Measurements from ENCODE around the gene NDUFA3. TPM values are rescaled to one million over a fixed set of nuclear protein-coding genes. Genes with fewer than 3 reads are reported as not detected.

NDUFA3 gene
- total and polyA plus RNA-seq, 11 donors: 32.2 to 1,519 (median 299) TPM

DNA sequence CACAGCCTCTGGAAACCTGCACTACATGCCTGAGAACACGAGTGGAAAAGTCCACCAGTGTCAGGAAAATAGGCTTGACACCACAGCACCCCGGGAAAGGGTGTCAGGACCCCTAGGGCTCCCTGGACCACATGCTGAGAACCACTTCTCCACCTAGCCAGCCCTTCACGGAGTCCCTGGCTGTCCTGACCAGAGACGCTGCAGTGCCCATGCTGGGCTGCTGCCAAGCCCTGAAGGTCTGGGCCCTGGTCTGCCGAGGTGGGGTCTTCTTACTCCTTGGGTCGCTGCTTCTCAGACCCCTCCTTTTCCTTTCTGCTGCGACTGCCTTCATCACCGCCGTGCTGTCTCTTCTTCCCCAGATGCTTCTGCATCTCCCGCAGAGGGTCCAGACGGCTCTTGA is 53.8 kb downstream of the NDUFA3 start:
- H3K4me3 ChIP-seq: no peak overlapping the region
- intact Hi-C loops (cut with DNase I): no loop called here
- TF ChIP-seq POLR2A (IDR thresholded peaks at IDR 0.05): no peak
- ATAC-seq: no peak
- peaks cover 0 to 70% (median 66%) of the 10 kb centered on the region in 9 donors for H3K36me3 ChIP-seq
- 73 to 82% (median 80%) methylated on average over 11 of the region's 11 CpGs for WGBS, 4 donors
- H3K4me1 ChIP-seq: peaks cover 4 to 38% (median 19%) of the 10 kb centered on the region in 12 donors
- H3K27ac ChIP-seq: no peak overlapping the region
- no peaks in the 10 kb centered on the region for H3K9me3 ChIP-seq
- H3K27me3 ChIP-seq: no peaks in the 10 kb centered on the region
- DNase-seq: no peak

GRCh38 chr19:54156953-54157352 is 54.3 kb downstream of the NDUFA3 start:
- DNase-seq: no peak
- H3K36me3 ChIP-seq: peaks cover 0 to 65% (median 62%) of the 10 kb centered on the region in 9 donors

More at GRCh38 chr19:54156953-54157352, 54.3 kb downstream of the NDUFA3 start:
- Histone ChIP-seq H3K9me3 (no peaks in the 10 kb centered on the region), H3K27me3 (no peaks in the 10 kb centered on the region), H3K4me3 (no peak overlapping the region), H3K27ac (no peak overlapping the region), H3K4me1 (peaks cover 4 to 42% (median 21%) of the 10 kb centered on the region in 12 donors)
- no peak for ATAC-seq
- TF ChIP-seq CTCF (IDR thresholded peaks at IDR 0.05) (no peak), POLR2A (IDR thresholded peaks at IDR 0.05) (no peak)
- 95 to 99% (median 98%) methylated on average over 3 of the region's 3 CpGs for WGBS, 4 donors
- intact Hi-C loops (cut with DNase I): no loop called here

Other genes with a start within 250 kb of the NDUFA3 start
- gene MYADM, start 235.0 kb upstream of the NDUFA3 start, total RNA-seq: 100 to 1,000 TPM in 8 of 9 donors, 10 to 100 TPM in 1; 99.0 to 201 (median 166) TPM
- 100 to 1,000 TPM in 1 of 2 donors, 10 to 100 TPM in 1; 75.9 to 158 TPM for gene MYADM, start 235.0 kb upstream of the NDUFA3 start, polyA plus RNA-seq
- under 1 TPM in 1 of 9 donors, not detected in 8; 0.09 TPM for gene PRKCG, start 220.7 kb upstream of the NDUFA3 start, total RNA-seq
- gene PRKCG, start 220.7 kb upstream of the NDUFA3 start, polyA plus RNA-seq: not detected
- not detected for gene CACNG7, start 193.6 kb upstream of the NDUFA3 start, total RNA-seq
- gene CACNG7, start 193.6 kb upstream of the NDUFA3 start, polyA plus RNA-seq: not detected
- under 1 TPM in 5 of 9 donors, not detected in 4; 0.02 to 0.22 (median 0.10) TPM for gene CACNG8, start 139.9 kb upstream of the NDUFA3 start, total RNA-seq
- under 1 TPM; 0.06 to 0.15 TPM for gene CACNG8, start 139.9 kb upstream of the NDUFA3 start, polyA plus RNA-seq
- not detected for gene CACNG6, start 111.2 kb upstream of the NDUFA3 start, total RNA-seq
- gene CACNG6, start 111.2 kb upstream of the NDUFA3 start, polyA plus RNA-seq: not detected
- gene VSTM1, start 39.0 kb upstream of the NDUFA3 start, total RNA-seq: 1 to 10 TPM in 1 of 9 donors, under 1 TPM in 2, not detected in 6; 0.49 to 1.3 (median 0.86) TPM
- gene VSTM1, start 39.0 kb upstream of the NDUFA3 start, polyA plus RNA-seq: not detected
- gene TARM1, start 21.5 kb upstream of the NDUFA3 start, total RNA-seq: not detected
- not detected for gene TARM1, start 21.5 kb upstream of the NDUFA3 start, polyA plus RNA-seq
- gene OSCAR, start 2.1 kb upstream of the NDUFA3 start, total RNA-seq: 1 to 10 TPM in 3 of 9 donors, under 1 TPM in 5, not detected in 1; 0.35 to 9.8 (median 0.68) TPM
- gene OSCAR, start 2.1 kb upstream of the NDUFA3 start, polyA plus RNA-seq: 1 to 10 TPM in 1 of 2 donors, under 1 TPM in 1; 0.38 to 1.0 TPM
- gene TFPT, start 12.8 kb downstream of the NDUFA3 start, total RNA-seq: 10 to 100 TPM in 8 of 9 donors, 1 to 10 TPM in 1; 9.6 to 23.1 (median 12.5) TPM
- 10 to 100 TPM; 26.0 to 26.5 TPM for gene TFPT, start 12.8 kb downstream of the NDUFA3 start, polyA plus RNA-seq
- gene PRPF31, start 12.9 kb downstream of the NDUFA3 start, total RNA-seq: 10 to 100 TPM; 30.0 to 58.4 (median 37.8) TPM
- 10 to 100 TPM; 42.0 to 57.6 TPM for gene PRPF31, start 12.9 kb downstream of the NDUFA3 start, polyA plus RNA-seq
- 10 to 100 TPM; 12.6 to 28.2 (median 18.5) TPM for gene CNOT3, start 34.9 kb downstream of the NDUFA3 start, total RNA-seq
- 10 to 100 TPM; 14.2 to 18.1 TPM for gene CNOT3, start 34.9 kb downstream of the NDUFA3 start, polyA plus RNA-seq
- gene LENG1, start 56.9 kb downstream of the NDUFA3 start, total RNA-seq: 1 to 10 TPM; 5.4 to 8.7 (median 6.8) TPM
- 10 to 100 TPM; 14.4 to 18.6 TPM for gene LENG1, start 56.9 kb downstream of the NDUFA3 start, polyA plus RNA-seq
- 1 to 10 TPM in 7 of 9 donors, under 1 TPM in 1, not detected in 1; 0.58 to 4.5 (median 2.1) TPM for gene TMC4, start 70.3 kb downstream of the NDUFA3 start, total RNA-seq
- gene TMC4, start 70.3 kb downstream of the NDUFA3 start, polyA plus RNA-seq: 1 to 10 TPM; 1.2 to 3.6 TPM
- 10 to 100 TPM; 11.3 to 37.3 (median 19.6) TPM for gene MBOAT7, start 86.7 kb downstream of the NDUFA3 start, total RNA-seq
- gene MBOAT7, start 86.7 kb downstream of the NDUFA3 start, polyA plus RNA-seq: 10 to 100 TPM in 1 of 2 donors, 1 to 10 TPM in 1; 9.8 to 25.6 TPM
- gene TSEN34, start 88.5 kb downstream of the NDUFA3 start, total RNA-seq: 10 to 100 TPM; 13.2 to 48.9 (median 23.5) TPM
- gene TSEN34, start 88.5 kb downstream of the NDUFA3 start, polyA plus RNA-seq: 10 to 100 TPM; 10.2 to 35.1 TPM
- 100 to 1,000 TPM; 551 to 937 (median 684) TPM for gene RPS9, start 98.0 kb downstream of the NDUFA3 start, total RNA-seq
- gene RPS9, start 98.0 kb downstream of the NDUFA3 start, polyA plus RNA-seq: 1,000 to 10,000 TPM; 1,306 to 2,068 TPM
- 10 to 100 TPM in 2 of 9 donors, 1 to 10 TPM in 6, under 1 TPM in 1; 0.54 to 31.4 (median 3.8) TPM for gene LILRB3, start 120.2 kb downstream of the NDUFA3 start, total RNA-seq
- gene LILRB3, start 120.2 kb downstream of the NDUFA3 start, polyA plus RNA-seq: 1 to 10 TPM; 1.3 to 3.7 TPM
- 10 to 100 TPM in 1 of 9 donors, 1 to 10 TPM in 4, under 1 TPM in 4; 0.44 to 20.9 (median 1.3) TPM for gene LILRA6, start 139.9 kb downstream of the NDUFA3 start, total RNA-seq
- gene LILRA6, start 139.9 kb downstream of the NDUFA3 start, polyA plus RNA-seq: 1 to 10 TPM; 1.0 to 1.7 TPM
- 10 to 100 TPM in 2 of 9 donors, 1 to 10 TPM in 7; 1.8 to 22.2 (median 3.9) TPM for gene LILRB5, start 154.4 kb downstream of the NDUFA3 start, total RNA-seq
- gene LILRB5, start 154.4 kb downstream of the NDUFA3 start, polyA plus RNA-seq: 1 to 10 TPM; 1.4 to 4.0 TPM
- gene LILRB2, start 178.3 kb downstream of the NDUFA3 start, total RNA-seq: 10 to 100 TPM in 2 of 9 donors, 1 to 10 TPM in 6, under 1 TPM in 1; 0.83 to 43.6 (median 1.7) TPM
- gene LILRB2, start 178.3 kb downstream of the NDUFA3 start, polyA plus RNA-seq: 1 to 10 TPM; 1.2 to 2.7 TPM
- 10 to 100 TPM in 1 of 9 donors, 1 to 10 TPM in 6, under 1 TPM in 1, not detected in 1; 0.27 to 16.2 (median 1.5) TPM for gene LILRA5, start 210.3 kb downstream of the NDUFA3 start, total RNA-seq
- gene LILRA5, start 210.3 kb downstream of the NDUFA3 start, polyA plus RNA-seq: 1 to 10 TPM in 1 of 2 donors, under 1 TPM in 1; 0.19 to 4.7 TPM
- gene LILRA4, start 236.3 kb downstream of the NDUFA3 start, total RNA-seq: not detected
- not detected for gene LILRA4, start 236.3 kb downstream of the NDUFA3 start, polyA plus RNA-seq

All from heart left ventricle (tissue), 16 donors.